Right atrium auricular region (tissue), 2 donors: ENCODE results near the gene ST6GALNAC3. TPM values are rescaled to one million over a fixed set of nuclear protein-coding genes. Genes with fewer than 3 reads are reported as not detected.

ENCODE experiments used
- DNase-seq: peaks from one replicate; pipeline ENCODE4 v3.0.0-alpha.2; 2019; ENCODE audit warnings: low spot score
- H3K27ac ChIP-seq, 2 donors: fragments of 200-600 bp; sonication (generic); 1 replicate in 1 of 2; 2 replicates in 1 of 2; pipeline ENCODE4 v1.5.1; 2016 to 2019
- H3K27me3 ChIP-seq, 2 donors: fragments of 200-600 bp; sonication (generic); one replicate each; pipeline versions ENCODE4 v1.5.1 to v1.6.0; 2017 to 2019
- H3K36me3 ChIP-seq: fragments of 200-600 bp; sonication (generic); one replicate; pipeline ENCODE4 v1.5.1; 2016
- H3K4me1 ChIP-seq, 2 donors: fragments of 200-600 bp; sonication (generic); one replicate each; pipeline versions ENCODE4 v1.5.1 to v1.6.0; 2017 to 2019
- H3K4me3 ChIP-seq, 2 donors: fragments of 200-600 bp; sonication (generic); 1 replicate in 1 of 2; 2 replicates in 1 of 2; pipeline ENCODE4 v1.5.1; 2017 to 2019; ENCODE audit warnings: mild to moderate bottlenecking in 1 of 2, moderate library complexity in 1 of 2
- H3K9me3 ChIP-seq, 2 donors: fragments of 200-600 bp; sonication (generic); one replicate each; pipeline ENCODE4 v1.5.1; 2019
- total RNA-seq, 2 donors: library from RNA; depleted of rRNA; stranded (reverse); fragments of >200 nt; gene quantifications; one replicate each; pipeline ENCODE4 v1.1.0, GENCODE V29; 2016
- TF ChIP-seq, protein P1 (sequence below), 2 donors: fragments of 200-600 bp; sonication (generic); IDR thresholded peaks; one replicate each; pipeline ENCODE4 v1.5.1; 2019; ENCODE audit warnings: antibody characterized with exemption in 2 of 2

ST6GALNAC3 gene
- total RNA-seq, 2 donors from 2014 or later = 6.8 to 9.3 TPM

DNA sequence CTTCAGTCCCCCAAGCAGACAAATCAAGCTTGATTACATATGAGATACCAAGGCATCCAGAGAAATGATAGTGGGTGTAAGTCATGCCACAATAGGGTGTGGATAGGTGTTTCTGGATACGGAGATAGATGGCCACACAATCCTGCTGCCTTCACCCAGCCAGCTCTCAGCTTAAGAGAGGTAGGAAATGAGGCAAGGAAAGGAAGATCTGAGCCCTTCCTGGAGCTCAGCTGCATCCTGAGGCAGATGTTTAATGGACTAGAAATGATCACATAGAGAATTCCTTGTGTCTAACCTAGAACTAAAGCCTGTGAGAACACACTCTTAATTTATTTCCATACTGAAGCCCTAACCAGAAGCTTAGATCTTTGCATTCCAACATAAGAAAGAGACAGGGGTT, 210.3 kb downstream of the ST6GALNAC3 start:
- TF ChIP-seq, protein P1, sequence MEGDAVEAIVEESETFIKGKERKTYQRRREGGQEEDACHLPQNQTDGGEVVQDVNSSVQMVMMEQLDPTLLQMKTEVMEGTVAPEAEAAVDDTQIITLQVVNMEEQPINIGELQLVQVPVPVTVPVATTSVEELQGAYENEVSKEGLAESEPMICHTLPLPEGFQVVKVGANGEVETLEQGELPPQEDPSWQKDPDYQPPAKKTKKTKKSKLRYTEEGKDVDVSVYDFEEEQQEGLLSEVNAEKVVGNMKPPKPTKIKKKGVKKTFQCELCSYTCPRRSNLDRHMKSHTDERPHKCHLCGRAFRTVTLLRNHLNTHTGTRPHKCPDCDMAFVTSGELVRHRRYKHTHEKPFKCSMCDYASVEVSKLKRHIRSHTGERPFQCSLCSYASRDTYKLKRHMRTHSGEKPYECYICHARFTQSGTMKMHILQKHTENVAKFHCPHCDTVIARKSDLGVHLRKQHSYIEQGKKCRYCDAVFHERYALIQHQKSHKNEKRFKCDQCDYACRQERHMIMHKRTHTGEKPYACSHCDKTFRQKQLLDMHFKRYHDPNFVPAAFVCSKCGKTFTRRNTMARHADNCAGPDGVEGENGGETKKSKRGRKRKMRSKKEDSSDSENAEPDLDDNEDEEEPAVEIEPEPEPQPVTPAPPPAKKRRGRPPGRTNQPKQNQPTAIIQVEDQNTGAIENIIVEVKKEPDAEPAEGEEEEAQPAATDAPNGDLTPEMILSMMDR (IDR thresholded peaks at IDR 0.05) = no peak
- Histone ChIP-seq H3K36me3 (no peaks in the 10 kb centered on the region), H3K4me3 (no peak overlapping the region), H3K9me3 (no peaks in the 10 kb centered on the region), H3K27ac (no peak overlapping the region), H3K4me1 (no peaks in the 10 kb centered on the region), H3K27me3 (no peaks in the 10 kb centered on the region)
- DNase-seq = no peak

DNA sequence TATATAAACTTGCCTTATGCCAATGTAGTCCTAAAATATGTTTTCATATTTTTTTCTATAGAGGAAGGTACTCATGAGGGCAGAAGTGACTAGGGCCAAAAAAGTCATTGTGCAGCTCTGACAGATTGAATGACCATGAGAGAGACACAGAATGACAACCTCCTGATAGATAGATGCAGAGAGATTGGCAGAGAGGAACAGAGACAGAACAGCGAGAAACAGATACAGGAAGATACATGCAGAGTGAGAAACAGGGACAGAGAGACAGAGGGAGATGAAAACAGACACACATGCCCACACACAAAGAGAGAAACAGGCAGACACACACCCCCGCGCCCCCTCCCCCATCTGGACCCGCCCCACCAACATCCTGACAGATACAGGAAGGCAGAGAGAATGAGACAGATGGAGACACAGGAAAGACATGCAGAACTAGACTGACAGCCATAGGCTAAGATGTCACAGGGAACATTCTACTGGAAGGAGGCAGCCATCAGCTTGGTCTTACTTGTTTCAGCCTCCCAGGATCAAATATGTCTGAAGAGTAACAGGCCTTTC, 211.1 kb downstream of the ST6GALNAC3 start:
- H3K4me3 ChIP-seq = no peak overlapping the region
- no peaks in the 10 kb centered on the region for H3K36me3 ChIP-seq
- no peak overlapping the region for H3K27ac ChIP-seq
- H3K9me3 ChIP-seq = no peaks in the 10 kb centered on the region
- H3K4me1 ChIP-seq = no peaks in the 10 kb centered on the region
- no peak for DNase-seq
- no peaks in the 10 kb centered on the region for H3K27me3 ChIP-seq
- TF ChIP-seq, protein P1 (IDR thresholded peaks at IDR 0.05) = no peak

DNA sequence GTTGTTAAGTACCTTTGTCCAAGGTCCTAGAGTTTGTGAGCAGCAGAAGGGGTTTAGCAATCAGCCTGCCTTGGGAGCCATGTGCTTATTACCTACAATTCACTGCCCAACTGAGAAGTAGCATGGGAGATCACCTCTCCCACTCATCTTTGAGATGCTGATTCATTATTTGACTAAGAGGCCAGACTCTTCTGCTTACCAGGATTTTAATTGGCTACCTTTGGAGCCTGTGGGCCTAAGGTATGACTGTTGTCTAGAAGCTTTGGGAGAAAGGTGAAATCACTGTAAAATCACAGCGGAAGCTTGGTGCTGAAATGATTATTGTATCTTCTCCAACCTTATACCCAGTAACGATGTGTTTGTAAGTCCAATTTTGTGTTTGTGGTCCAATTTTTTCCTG, 213.4 kb downstream of the ST6GALNAC3 start:
- TF ChIP-seq, protein P1 (IDR thresholded peaks at IDR 0.05) = no peak
- Histone ChIP-seq H3K4me1 (no peaks in the 10 kb centered on the region), H3K4me3 (no peak overlapping the region), H3K9me3 (no peaks in the 10 kb centered on the region), H3K27me3 (no peaks in the 10 kb centered on the region), H3K36me3 (no peaks in the 10 kb centered on the region), H3K27ac (no peak overlapping the region)
- no peak for DNase-seq

DNA sequence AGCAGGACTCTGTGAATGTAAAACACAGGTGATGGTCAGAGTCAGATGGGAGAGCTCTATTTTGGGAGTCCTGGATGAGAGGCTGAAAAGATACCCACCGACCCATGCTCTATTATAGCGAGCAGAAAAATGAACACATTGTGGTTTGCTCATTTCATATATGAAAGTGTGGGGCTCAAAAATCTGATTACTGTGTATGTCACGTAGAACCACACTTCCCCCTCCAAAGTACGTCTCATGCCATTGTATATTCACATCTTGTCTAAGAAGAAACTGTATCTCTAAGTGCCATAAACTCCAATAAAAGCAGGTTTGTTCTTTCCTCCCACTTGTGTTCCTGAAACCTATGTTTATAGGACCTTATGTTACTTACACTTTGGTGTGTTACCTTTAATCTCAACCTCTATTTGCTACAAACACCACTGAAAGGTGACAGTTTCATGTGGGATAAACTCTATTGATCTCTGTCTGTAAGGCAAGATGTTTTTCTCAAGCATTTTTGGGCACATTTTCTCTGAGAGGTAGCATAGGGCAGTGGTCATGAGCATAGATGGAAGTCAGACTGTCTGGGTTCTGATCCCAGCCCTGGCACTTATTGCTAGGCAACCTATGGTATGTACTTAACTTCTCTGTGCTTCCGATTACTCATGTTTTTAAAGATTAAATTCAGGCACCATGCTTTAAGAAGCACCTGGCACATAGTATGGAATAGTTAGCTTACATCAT, 214.4 kb downstream of the ST6GALNAC3 start:
- H3K4me1 ChIP-seq = no peaks in the 10 kb centered on the region
- no peaks in the 10 kb centered on the region for H3K9me3 ChIP-seq
- TF ChIP-seq, protein P1 (IDR thresholded peaks at IDR 0.05) = no peak

DNA sequence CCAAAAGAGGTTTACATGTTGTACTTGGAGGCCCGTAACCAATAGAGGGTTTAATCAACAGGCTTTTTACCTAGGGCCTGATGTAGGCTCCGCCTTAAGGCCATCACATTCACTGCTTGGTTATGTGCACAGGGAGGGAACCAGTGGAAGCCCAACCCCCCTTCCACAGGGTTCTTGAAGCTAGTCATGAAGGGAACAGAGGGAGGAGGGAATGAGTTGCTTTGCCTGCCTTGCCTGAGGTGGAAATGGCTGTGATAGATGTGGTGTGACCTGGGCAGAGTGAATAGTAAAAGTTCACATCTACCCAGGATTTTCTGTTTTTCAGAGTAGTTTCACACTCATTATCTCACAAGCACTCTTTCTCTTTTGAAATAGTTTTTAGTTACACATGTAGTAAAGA, 215.1 kb downstream of the ST6GALNAC3 start:
- H3K4me3 ChIP-seq = no peak overlapping the region
- no peaks in the 10 kb centered on the region for H3K36me3 ChIP-seq
- H3K27me3 ChIP-seq = no peaks in the 10 kb centered on the region
- H3K27ac ChIP-seq = no peak overlapping the region
- H3K9me3 ChIP-seq = no peaks in the 10 kb centered on the region
- no peaks in the 10 kb centered on the region for H3K4me1 ChIP-seq
- TF ChIP-seq, protein P1 (IDR thresholded peaks at IDR 0.05) = no peak
- DNase-seq = no peak

More for the DNA sequence above, 214.4 kb downstream of the ST6GALNAC3 start:
- no peak for DNase-seq
- no peaks in the 10 kb centered on the region for H3K27me3 ChIP-seq
- no peak overlapping the region for H3K4me3 ChIP-seq
- no peaks in the 10 kb centered on the region for H3K36me3 ChIP-seq
- no peak overlapping the region for H3K27ac ChIP-seq
